HepG2 (cell line): ENCODE results near the gene SYMPK. TPM values are rescaled to one million over a fixed set of nuclear protein-coding genes. Genes with fewer than 3 reads are reported as not detected.

Experiments used
- AHDC1 ChIP-seq: sonication (generic); formaldehyde crosslinking; IDR thresholded peaks from 2 replicates; pipeline ENCODE4 v1.5.1; 2020; ENCODE audit warnings: mild to moderate bottlenecking, missing genetic modification reagents, borderline replicate concordance
- ARHGAP35 ChIP-seq: sonication (generic); formaldehyde crosslinking; IDR thresholded peaks from 2 replicates; pipeline ENCODE4 v1.9.0; 2022; ENCODE audit warnings: mild to moderate bottlenecking, inconsistent platforms, moderate library complexity, missing genetic modification reagents, borderline replicate concordance
- HNF1B ChIP-seq: sonication (generic); formaldehyde crosslinking; IDR thresholded peaks from 2 replicates; pipeline ENCODE4 v1.5.1; 2020; ENCODE audit warnings: mild to moderate bottlenecking, moderate library complexity, missing genetic modification reagents
- KDM5A ChIP-seq: fragments of 200-600 bp; sonication (generic); IDR thresholded peaks from 2 replicates; pipeline ENCODE4 v1.7.0; 2018; ENCODE audit warnings: antibody characterized with exemption, mild to moderate bottlenecking, low read length, borderline replicate concordance
- MYPOP ChIP-seq: sonication (generic); formaldehyde crosslinking; IDR thresholded peaks from 2 replicates; pipeline ENCODE4 v1.8.1; 2023; ENCODE audit warnings: mild to moderate bottlenecking, moderate library complexity, missing genetic modification reagents
- NCOA5 ChIP-seq: sonication (generic); formaldehyde crosslinking; IDR thresholded peaks from 2 replicates; pipeline ENCODE4 v1.4.0; 2020; ENCODE audit warnings: missing genetic modification reagents
- POLR2A ChIP-seq, 2 experiments: IDR thresholded peaks; 2 replicates each; pipeline ENCODE4 v1.6.1; 2011; ENCODE audit warnings: low read depth in 2 of 2, low read length in 2 of 2, mild to moderate bottlenecking in 1 of 2, moderate library complexity in 1 of 2; ENCODE audit not compliant: insufficient read depth in 1 of 2
- RFX3 ChIP-seq: IDR thresholded peaks from 2 replicates; pipeline ENCODE4 v1.6.1; 2016; ENCODE audit warnings: missing biosample characterization, missing genetic modification reagents
- TGIF2 ChIP-seq: IDR thresholded peaks from 2 replicates; pipeline ENCODE4 v1.6.1; 2016; ENCODE audit warnings: control low read depth, missing compliant biosample characterization
- ZBTB4 ChIP-seq: sonication (generic); formaldehyde crosslinking; IDR thresholded peaks from 2 replicates; pipeline ENCODE4 v1.4.0; 2020; ENCODE audit warnings: missing genetic modification reagents, mild to moderate bottlenecking, borderline replicate concordance
- ZFP91 ChIP-seq: sonication (generic); formaldehyde crosslinking; IDR thresholded peaks from 2 replicates; pipeline ENCODE4 v1.9.0; 2022; ENCODE audit warnings: missing genetic modification reagents, mild to moderate bottlenecking, borderline replicate concordance
- ZNF264 ChIP-seq: sonication (generic); formaldehyde crosslinking; IDR thresholded peaks from 2 replicates; pipeline ENCODE4 v1.4.0; 2020; ENCODE audit warnings: missing genetic modification reagents
- ZNF761 ChIP-seq: sonication (generic); formaldehyde crosslinking; conservative IDR thresholded peaks from 2 replicates; pipeline ENCODE4 v1.4.0; 2020; ENCODE audit warnings: mild to moderate bottlenecking, missing genetic modification reagents
- ZZZ3 ChIP-seq: sonication (generic); formaldehyde crosslinking; IDR thresholded peaks from 2 replicates; pipeline ENCODE4 v1.4.0; 2020; ENCODE audit warnings: missing genetic modification reagents, mild to moderate bottlenecking, borderline replicate concordance
- polyA plus RNA-seq, 8 experiments: library from polyadenylated mRNA; depleted of rRNA in 3 of 8; stranded (reverse) in 7 of 8; unstranded in 1 of 8; fragments of >200 nt; fragmentation: Illumina TruSeq in 4 of 8; extraction: Trizol in 4 of 8; gene quantifications; 2 replicates each; pipeline versions ENCODE4 v1.2.1 to v1.2.3, GENCODE V29; 2011 to 2016; ENCODE audit warnings: low read depth in 4 of 8, missing spikeins in 1 of 8, mixed read lengths in 1 of 8; ENCODE audit not compliant: insufficient read depth in 1 of 8
- total RNA-seq, 5 experiments: library from RNA; depleted of rRNA; stranded (reverse); fragments of >200 nt; fragmentation: Illumina TruSeq; extraction: Trizol; gene quantifications; 2 replicates each; pipeline ENCODE4 v1.2.3, GENCODE V29; 2016; ENCODE audit warnings: low read depth in 1 of 5

SYMPK gene
- total and polyA plus RNA-seq, 2 of the 13 experiments (the other 11 are each of a cell fraction or from before 2014, with no cell fraction given): 21.9 to 55.7 TPM

GRCh38 chr19:45863840-45864628 lies 1.1 kb upstream of the SYMPK start, which contains the start of gene FOXA3 (continued):
- peak; percentile 44 to 90; a peak in 3 of 4 replicates for TF ChIP-seq POLR2A (IDR thresholded peaks at IDR 0.05; ENCODE audit: insufficient read depth in 1 of 2, low read depth in 2 of 2, low read length in 2 of 2)
- peak; percentile 22; the same call in 1 of the 2 replicates for TF ChIP-seq ARHGAP35 (CRISPR knock-in tag)
- TF ChIP-seq MYPOP (CRISPR knock-in tag): no peak
- no peak for TF ChIP-seq AHDC1 (CRISPR knock-in tag)
- no peak for TF ChIP-seq TGIF2
- TF ChIP-seq ZFP91 (CRISPR knock-in tag): no peak
- TF ChIP-seq RFX3 (CRISPR knock-in tag): no peak
- 0 out of 2 replicates have a peak, but pooled peaks have one; percentile 66 for TF ChIP-seq HNF1B (CRISPR knock-in tag)
- TF ChIP-seq ZNF761: no peak
- TF ChIP-seq ZNF264: no peak; the same call in 1 of the 2 replicates
- no peak for TF ChIP-seq KDM5A
- TF ChIP-seq NCOA5 (CRISPR knock-in tag): no peak
- TF ChIP-seq ZBTB4 (CRISPR knock-in tag): no peak
- no peak for TF ChIP-seq ZZZ3 (CRISPR knock-in tag)
